ENCODE results near the gene NEUROD4. TPM values are rescaled to one million over a fixed set of nuclear protein-coding genes. Genes with fewer than 3 reads are reported as not detected.
"Not testable (repeated sequence)": the region's sequence is repeated elsewhere in the genome, so short reads cannot be mapped to it uniquely, and the experiment has no call there.

Gene NEUROD4
- not detected for polyA plus RNA-seq

- H3K27ac ChIP-seq (ENCODE audit: low read depth, low read length), result no peak within 1 kb of the TSS
- WGBS, 3 donors, result 2 to 3% (median 3%) methylated on average over 13 of the region's 13 CpGs
Measured at GRCh38 chr12:55019784-55020183, at the start of gene NEUROD4. Gene NEUROD4 (plus strand): TSS chr12:55019974. CDS start chr12:55026440, 6,466 bp downstream.

GRCh38 chr12:54970741-54971140, 49.0 kb upstream of the NEUROD4 start:
- 84 to 92% (median 89%) methylated on average over 3 of the region's 3 CpGs for WGBS, 3 donors
- H3K27ac ChIP-seq (ENCODE audit: low read depth, low read length), result no peak overlapping the region

GRCh38 chr12:54973556-54973955, 46.2 kb upstream of the NEUROD4 start:
- 62 to 70% (median 68%) methylated on average over 3 of the region's 3 CpGs for WGBS, 3 donors

GRCh38 chr12:54974279-54974678, 45.5 kb upstream of the NEUROD4 start:
- H3K27ac ChIP-seq (ENCODE audit: low read depth, low read length), result no peak overlapping the region
- WGBS, 3 donors, result 86 to 95% (median 90%) methylated on average over 12 of the region's 12 CpGs

More at GRCh38 chr12:54973556-54973955, 46.2 kb upstream of the NEUROD4 start:
- no peak overlapping the region for H3K27ac ChIP-seq (ENCODE audit: low read depth, low read length)

GRCh38 chr12:54975272-54975671, 44.5 kb upstream of the NEUROD4 start:
- 74 to 90% (median 88%) methylated on average over 2 of the region's 2 CpGs for WGBS, 3 donors
- no peak overlapping the region for H3K27ac ChIP-seq (ENCODE audit: low read depth, low read length)

- no peak overlapping the region for H3K27ac ChIP-seq (ENCODE audit: low read depth, low read length)
- 46 to 60% (median 59%) methylated on average over 6 of the region's 6 CpGs for WGBS, 3 donors
Measured at GRCh38 chr12:54975875-54976274, 43.9 kb upstream of the NEUROD4 start.

- 43 to 62% (median 59%) methylated on average over 3 of the region's 3 CpGs for WGBS, 3 donors
Measured at GRCh38 chr12:54977155-54977554, 42.6 kb upstream of the NEUROD4 start.

GRCh38 chr12:54977857-54978256, 41.9 kb upstream of the NEUROD4 start:
- 44 to 65% (median 55%) methylated on average over 5 of the region's 5 CpGs for WGBS, 3 donors
- H3K27ac ChIP-seq (ENCODE audit: low read depth, low read length), result no peak overlapping the region

More at GRCh38 chr12:54977155-54977554, 42.6 kb upstream of the NEUROD4 start:
- no peak overlapping the region for H3K27ac ChIP-seq (ENCODE audit: low read depth, low read length)

- H3K27ac ChIP-seq (ENCODE audit: low read depth, low read length), result no peak overlapping the region
- WGBS, 3 donors, result 62 to 82% (median 63%) methylated on average over 5 of the region's 5 CpGs
Measured at GRCh38 chr12:54980341-54980740, 39.4 kb upstream of the NEUROD4 start.

GRCh38 chr12:54981796-54982195, 38.0 kb upstream of the NEUROD4 start:
- 78 to 98% (median 96%) methylated on average over 2 of the region's 2 CpGs for WGBS, 3 donors
- H3K27ac ChIP-seq (ENCODE audit: low read depth, low read length), result no peak overlapping the region

- 55 to 63% (median 59%) methylated on average over 2 of the region's 2 CpGs for WGBS, 3 donors
- no peak overlapping the region for H3K27ac ChIP-seq (ENCODE audit: low read depth, low read length)
Measured at GRCh38 chr12:54983536-54984101, 36.2 kb upstream of the NEUROD4 start.

GRCh38 chr12:54984658-54985376, 35.0 kb upstream of the NEUROD4 start, which contains the start of gene TESPA1:
Gene TESPA1 (minus strand): TSS chr12:54984762. CDS start chr12:54974562, 10,200 bp downstream.
- no peak within 1 kb of the TSS for H3K27ac ChIP-seq (ENCODE audit: low read depth, low read length)
- WGBS, 3 donors, result 23 to 48% (median 23%) methylated on average over 12 of the region's 12 CpGs

- 83 to 89% (median 89%) methylated on average over 3 of the region's 3 CpGs for WGBS, 3 donors
- H3K27ac ChIP-seq (ENCODE audit: low read depth, low read length), result not testable (repeated sequence)
Measured at GRCh38 chr12:54986773-54987172, 33.0 kb upstream of the NEUROD4 start.

- 68 to 85% (median 73%) methylated on average over 4 of the region's 4 CpGs for WGBS, 3 donors
- H3K27ac ChIP-seq (ENCODE audit: low read depth, low read length), result no peak overlapping the region
Measured at GRCh38 chr12:54987611-54988231, 32.1 kb upstream of the NEUROD4 start.

GRCh38 chr12:54988402-54989054, 31.2 kb upstream of the NEUROD4 start:
- no peak overlapping the region for H3K27ac ChIP-seq (ENCODE audit: low read depth, low read length)
- 18 to 41% (median 28%) methylated on average over 1 of the region's 1 CpG for WGBS, 3 donors

- WGBS, 3 donors, result 34 to 64% (median 42%) methylated on average over 1 of the region's 1 CpG
- no peak overlapping the region for H3K27ac ChIP-seq (ENCODE audit: low read depth, low read length)
Measured at GRCh38 chr12:54989829-54990228, 29.9 kb upstream of the NEUROD4 start.

- WGBS, 3 donors, result 77 to 87% (median 85%) methylated on average over 9 of the region's 9 CpGs
- H3K27ac ChIP-seq (ENCODE audit: low read depth, low read length), result no peak overlapping the region
Measured at GRCh38 chr12:54991161-54991990, 28.4 kb upstream of the NEUROD4 start.

- 58 to 76% (median 67%) methylated on average over 5 of the region's 5 CpGs for WGBS, 3 donors
- no peak overlapping the region for H3K27ac ChIP-seq (ENCODE audit: low read depth, low read length)
Measured at GRCh38 chr12:54991991-54992375, 27.8 kb upstream of the NEUROD4 start.

Data from adipose tissue (tissue), 3 donors.